Measurements from ENCODE around the gene ADH7.

Gene ADH7

GRCh38 chr4:99395595-99396364, 39.4 kb downstream of the ADH7 start:
- no peak for TF ChIP-seq CTCF (IDR thresholded peaks at IDR 0.05; ENCODE audit: extremely low read depth, missing control alignments)
- no peak for DNase-seq (ENCODE audit: low spot score)

- DNase-seq (ENCODE audit: low spot score), result no peak
- no peak for TF ChIP-seq CTCF (IDR thresholded peaks at IDR 0.05; ENCODE audit: extremely low read depth, missing control alignments)
Measured at GRCh38 chr4:99394896-99395295, 40.2 kb downstream of the ADH7 start.

GRCh38 chr4:99390055-99390454, 45.1 kb downstream of the ADH7 start:
- no peak for TF ChIP-seq CTCF (IDR thresholded peaks at IDR 0.05; ENCODE audit: extremely low read depth, missing control alignments)
- no peak for DNase-seq (ENCODE audit: low spot score)

- TF ChIP-seq CTCF (IDR thresholded peaks at IDR 0.05; ENCODE audit: extremely low read depth, missing control alignments), result no peak
- no peak for DNase-seq (ENCODE audit: low spot score)
Measured at GRCh38 chr4:99389606-99390005, 45.5 kb downstream of the ADH7 start.

- DNase-seq (ENCODE audit: low spot score), result no peak
- TF ChIP-seq CTCF (IDR thresholded peaks at IDR 0.05; ENCODE audit: extremely low read depth, missing control alignments), result no peak
Measured at GRCh38 chr4:99383833-99384392, 51.2 kb downstream of the ADH7 start.

- TF ChIP-seq CTCF (IDR thresholded peaks at IDR 0.05; ENCODE audit: extremely low read depth, missing control alignments), result no peak
- no peak for DNase-seq (ENCODE audit: low spot score)
Measured at GRCh38 chr4:99383399-99383798, 51.7 kb downstream of the ADH7 start.

GRCh38 chr4:99382745-99383360, 52.3 kb downstream of the ADH7 start:
- no peak for TF ChIP-seq CTCF (IDR thresholded peaks at IDR 0.05; ENCODE audit: extremely low read depth, missing control alignments)
- DNase-seq (ENCODE audit: low spot score), result no peak

All from GM20000 (cell line).